OCI-LY1 (cell line): ENCODE results near the gene HSPB2.

Source experiments
- H2AFZ ChIP-seq: fragments of 200-600 bp; sonication (generic), shearing (Covaris generic); 2 replicates; pipeline ENCODE4 v1.6.0; 2014; ENCODE audit warnings: antibody characterized with exemption, mild to moderate bottlenecking, low read length
- H3F3A ChIP-seq: fragments of 200-600 bp; sonication (generic), shearing (Covaris generic); 2 replicates; pipeline ENCODE4 v1.6.0; 2014; ENCODE audit warnings: mild to moderate bottlenecking, antibody characterized with exemption, low read length, moderate library complexity; ENCODE audit not compliant: insufficient read depth
- H3K27ac ChIP-seq: fragments of 200-600 bp; sonication (generic); 2 replicates; pipeline ENCODE4 v1.5.1; 2014; ENCODE audit warnings: low read length, mixed run types, mild to moderate bottlenecking, low read depth; ENCODE audit not compliant: poor library complexity, severe bottlenecking
- H3K27me3 ChIP-seq: fragments of 200-600 bp; sonication (generic); 2 replicates; pipeline ENCODE4 v1.6.0; 2014; ENCODE audit warnings: antibody characterized with exemption, mild to moderate bottlenecking, low read length, moderate library complexity; ENCODE audit not compliant: insufficient read depth
- H3K36me3 ChIP-seq: fragments of 200-600 bp; sonication (generic); 2 replicates; pipeline ENCODE4 v1.6.1; 2014; ENCODE audit warnings: mild to moderate bottlenecking, antibody characterized with exemption, low read length, moderate library complexity, mixed read lengths; ENCODE audit not compliant: insufficient read depth
- H3K4me1 ChIP-seq: fragments of 200-600 bp; sonication (generic); 2 replicates; pipeline ENCODE4 v1.5.1; 2014; ENCODE audit warnings: mild to moderate bottlenecking, low read length, moderate library complexity; ENCODE audit not compliant: insufficient read depth, severe bottlenecking
- H3K4me2 ChIP-seq: fragments of 200-600 bp; sonication (generic), shearing (Covaris generic); 2 replicates; pipeline ENCODE4 v1.6.1; 2014; ENCODE audit warnings: low read length
- H3K4me3 ChIP-seq: fragments of 200-600 bp; sonication (generic); 2 replicates; pipeline ENCODE4 v1.5.1; 2014; ENCODE audit warnings: low read length, low read depth, mild to moderate bottlenecking, mixed read lengths; ENCODE audit not compliant: poor library complexity, severe bottlenecking
- H3K79me2 ChIP-seq: fragments of 200-600 bp; shearing (Covaris generic); 2 replicates; pipeline ENCODE4 v1.6.1; 2016; ENCODE audit warnings: mixed run types, low read length, mixed read lengths; ENCODE audit not compliant: insufficient read depth
- H3K9ac ChIP-seq: fragments of 200-600 bp; sonication (generic), shearing (Covaris generic); 2 replicates; pipeline ENCODE4 v1.6.1; 2014; ENCODE audit warnings: mild to moderate bottlenecking, low read length, mixed read lengths
- H3K9me2 ChIP-seq: fragments of 200-600 bp; sonication (generic), shearing (Covaris generic); 2 replicates; pipeline ENCODE4 v1.6.1; 2014; ENCODE audit warnings: low read depth, mild to moderate bottlenecking, low read length, mixed read lengths
- H3K9me3 ChIP-seq: fragments of 200-600 bp; shearing (Covaris generic); 2 replicates; pipeline ENCODE4 v1.6.1; 2014; ENCODE audit warnings: low read length, mixed read lengths
- H4K20me1 ChIP-seq: fragments of 200-600 bp; sonication (generic), shearing (Covaris generic); 2 replicates; pipeline ENCODE4 v1.6.0; 2016; ENCODE audit warnings: mild to moderate bottlenecking, low read length; ENCODE audit not compliant: insufficient read depth
- EZH2 ChIP-seq: fragments of 200-600 bp; sonication (generic), shearing (Covaris generic); IDR thresholded peaks from 2 replicates; pipeline ENCODE4 v1.8.0; 2017; ENCODE audit warnings: borderline replicate concordance, mixed run types, mild to moderate bottlenecking, antibody characterized with exemption, low read length, moderate library complexity, mixed read lengths
- TF ChIP-seq, protein P1 (sequence below): fragments of 200-600 bp; sonication (generic), shearing (Covaris generic); IDR thresholded peaks from 2 replicates; pipeline ENCODE4 v1.5.1; 2017; ENCODE audit warnings: mild to moderate bottlenecking, antibody characterized with exemption, low read length, moderate library complexity, mixed read lengths

Gene HSPB2

DNA sequence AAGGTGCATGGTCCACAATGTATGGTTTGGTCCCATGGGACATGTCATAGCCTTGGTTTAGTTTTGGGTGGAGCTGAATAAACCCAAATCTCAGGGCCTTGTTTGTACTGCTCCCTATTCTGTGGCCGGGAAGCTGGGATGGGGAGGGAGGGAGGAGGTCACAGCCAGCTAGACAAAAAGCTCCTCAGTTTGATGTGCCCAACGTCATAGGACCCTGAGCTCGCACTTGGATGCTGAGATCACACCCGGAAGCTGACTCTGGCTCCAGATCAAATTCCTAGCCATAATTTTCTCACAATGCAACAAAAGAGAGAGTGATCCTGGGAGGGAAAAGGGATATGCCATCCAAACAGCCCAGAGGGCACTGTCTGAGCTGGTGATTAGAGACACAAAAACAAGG is 1.5 kb downstream of the HSPB2 start:
- Histone ChIP-seq H3K4me3 (no peak overlapping the region), H3K9ac (no peak overlapping the region), H3K4me1 (no peaks in the 10 kb centered on the region), H4K20me1 (no peaks in the 10 kb centered on the region), H3F3A (no peaks in the 10 kb centered on the region), H3K4me2 (no peak overlapping the region), H3K79me2 (no peaks in the 10 kb centered on the region), H3K9me2 (no peaks in the 10 kb centered on the region), H3K27ac (no peak overlapping the region), H3K27me3 (peaks cover 7% of the 10 kb centered on the region; the same call in 1 of the 2 replicates), H3K36me3 (no peaks in the 10 kb centered on the region), H2AFZ (no peak overlapping the region), H3K9me3 (no peaks in the 10 kb centered on the region)
- TF ChIP-seq EZH2: no peak
- TF ChIP-seq, protein P1, sequence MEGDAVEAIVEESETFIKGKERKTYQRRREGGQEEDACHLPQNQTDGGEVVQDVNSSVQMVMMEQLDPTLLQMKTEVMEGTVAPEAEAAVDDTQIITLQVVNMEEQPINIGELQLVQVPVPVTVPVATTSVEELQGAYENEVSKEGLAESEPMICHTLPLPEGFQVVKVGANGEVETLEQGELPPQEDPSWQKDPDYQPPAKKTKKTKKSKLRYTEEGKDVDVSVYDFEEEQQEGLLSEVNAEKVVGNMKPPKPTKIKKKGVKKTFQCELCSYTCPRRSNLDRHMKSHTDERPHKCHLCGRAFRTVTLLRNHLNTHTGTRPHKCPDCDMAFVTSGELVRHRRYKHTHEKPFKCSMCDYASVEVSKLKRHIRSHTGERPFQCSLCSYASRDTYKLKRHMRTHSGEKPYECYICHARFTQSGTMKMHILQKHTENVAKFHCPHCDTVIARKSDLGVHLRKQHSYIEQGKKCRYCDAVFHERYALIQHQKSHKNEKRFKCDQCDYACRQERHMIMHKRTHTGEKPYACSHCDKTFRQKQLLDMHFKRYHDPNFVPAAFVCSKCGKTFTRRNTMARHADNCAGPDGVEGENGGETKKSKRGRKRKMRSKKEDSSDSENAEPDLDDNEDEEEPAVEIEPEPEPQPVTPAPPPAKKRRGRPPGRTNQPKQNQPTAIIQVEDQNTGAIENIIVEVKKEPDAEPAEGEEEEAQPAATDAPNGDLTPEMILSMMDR: no peak

DNA sequence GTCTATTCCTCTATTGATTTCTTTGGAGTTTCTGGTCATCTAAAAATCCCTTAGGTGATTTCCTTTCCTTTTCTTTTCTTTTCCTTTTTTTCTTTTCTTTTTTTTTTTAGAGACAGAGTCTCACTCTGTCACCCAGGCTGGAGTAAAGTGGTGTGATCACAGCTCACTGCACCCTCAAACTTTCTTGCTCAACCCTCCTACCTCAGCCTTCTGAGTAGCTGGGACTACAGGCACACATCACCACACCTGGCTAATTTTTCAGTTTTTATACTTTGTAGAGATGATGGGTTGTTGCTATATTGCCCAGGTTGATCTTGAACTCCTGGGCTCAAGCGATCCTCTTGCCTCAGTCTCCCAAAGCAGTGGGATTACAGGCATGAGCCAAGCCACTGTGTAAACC is 4.2 kb downstream of the HSPB2 start:
- TF ChIP-seq, protein P1: no peak
- no peak for TF ChIP-seq EZH2
- no peak overlapping the region for H3K27ac ChIP-seq

DNA sequence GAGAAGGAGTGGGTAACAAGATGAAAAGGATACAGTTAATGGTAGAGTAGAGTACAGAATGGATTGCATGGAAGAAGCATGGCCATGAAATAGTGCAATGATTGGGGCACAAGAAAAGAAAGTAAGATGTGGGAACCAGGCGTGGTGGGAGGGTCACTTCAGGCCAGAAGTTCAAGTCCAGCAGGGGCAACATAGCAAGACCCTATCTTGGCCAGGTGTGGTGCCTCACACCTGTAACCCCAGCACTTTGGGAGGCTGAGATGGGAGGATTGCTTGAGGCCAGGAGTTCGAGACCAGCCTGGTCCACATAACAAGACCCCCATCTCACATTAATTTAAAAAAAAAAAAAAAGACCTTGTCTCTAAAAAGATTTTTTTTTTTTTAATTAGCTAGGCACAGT is 4.8 kb downstream of the HSPB2 start:
- no peaks in the 10 kb centered on the region for H3F3A ChIP-seq
- H3K27ac ChIP-seq: no peak overlapping the region
- H2AFZ ChIP-seq: no peak overlapping the region

More for the DNA sequence above, 4.2 kb downstream of the HSPB2 start:
- H3K4me3 ChIP-seq: no peak overlapping the region
- H3K36me3 ChIP-seq: no peaks in the 10 kb centered on the region
- no peaks in the 10 kb centered on the region for H3K79me2 ChIP-seq
- H3K4me1 ChIP-seq: no peaks in the 10 kb centered on the region
- peaks cover 7% of the 10 kb centered on the region; the same call in 1 of the 2 replicates for H3K27me3 ChIP-seq
- no peaks in the 10 kb centered on the region for H4K20me1 ChIP-seq
- no peak overlapping the region for H3K9ac ChIP-seq
- H3K4me2 ChIP-seq: no peak overlapping the region
- no peaks in the 10 kb centered on the region for H3F3A ChIP-seq
- no peaks in the 10 kb centered on the region for H3K9me2 ChIP-seq
- no peaks in the 10 kb centered on the region for H3K9me3 ChIP-seq
- H2AFZ ChIP-seq: no peak overlapping the region

More for the DNA sequence above, 4.8 kb downstream of the HSPB2 start:
- no peaks in the 10 kb centered on the region for H3K9me3 ChIP-seq
- H3K4me2 ChIP-seq: no peak overlapping the region
- no peak overlapping the region for H3K4me3 ChIP-seq
- no peaks in the 10 kb centered on the region for H3K36me3 ChIP-seq
- H3K9me2 ChIP-seq: no peaks in the 10 kb centered on the region
- no peaks in the 10 kb centered on the region for H4K20me1 ChIP-seq
- no peaks in the 10 kb centered on the region for H3K79me2 ChIP-seq
- peaks cover 7% of the 10 kb centered on the region; the same call in 1 of the 2 replicates for H3K27me3 ChIP-seq
- TF ChIP-seq, protein P1: no peak
- TF ChIP-seq EZH2: no peak
- H3K4me1 ChIP-seq: no peaks in the 10 kb centered on the region
- H3K9ac ChIP-seq: no peak overlapping the region
